WTC11 (cell line): ENCODE results near the gene MYPN. TPM values are rescaled to one million over a fixed set of nuclear protein-coding genes. Genes with fewer than 3 reads are reported as not detected.

Experiments used
- total RNA-seq: library from RNA; stranded (reverse); gene quantifications from 3 replicates; pipeline ENCODE4 v1.2.3, GENCODE V29; 2021

MYPN gene
- total RNA-seq, 1 experiment from 2014 or later = not detected

Other genes starting within 250 kb of the MYPN start
- 51.3 to 55.5 TPM (median 53.9 TPM) in 3 replicates for gene SIRT1, start 224.8 kb upstream of the MYPN start, total RNA-seq
- gene HERC4, start 34.2 kb upstream of the MYPN start, total RNA-seq = 39.4 to 41.3 TPM (median 41.1 TPM) in 3 replicates
- gene ATOH7, start 122.6 kb downstream of the MYPN start, total RNA-seq = 0.30 to 0.44 TPM (median 0.31 TPM) in 3 replicates
- 220 to 226 TPM (median 223 TPM) in 3 replicates for gene HNRNPH3, start 222.6 kb downstream of the MYPN start, total RNA-seq
- gene PBLD, start 223.4 kb downstream of the MYPN start, total RNA-seq = 2.4 to 2.7 TPM (median 2.6 TPM) in 3 replicates